Right lobe of liver (tissue), 6 donors: ENCODE measurements around the gene DPH3. TPM values are rescaled to one million over a fixed set of nuclear protein-coding genes. Genes with fewer than 3 reads are reported as not detected.

Experiments used
- ATAC-seq, 4 donors: fragments of 200-7000 bp; cut with Tn5 transposase; one replicate each; pipeline ENCODE4 v1.9.1; 2020; ENCODE audit warnings: mild to moderate bottlenecking in 4 of 4, moderate library complexity in 4 of 4
- DNase-seq, 3 donors: peaks; one replicate each; pipeline ENCODE4 v3.0.0-alpha.2; 2020
- H3K27ac ChIP-seq, 3 donors: fragments of 200-600 bp; one replicate each; pipeline ENCODE4 v1.8.0; 2022
- H3K27me3 ChIP-seq, 2 donors: fragments of 200-600 bp; one replicate each; pipeline ENCODE4 v1.8.0; 2022
- H3K36me3 ChIP-seq, 4 donors: fragments of 200-600 bp; sonication (generic) in 1 of 4; one replicate each; pipeline versions ENCODE4 v1.5.1 to v1.8.0; 2017 to 2022; ENCODE audit warnings: control low read depth in 1 of 4
- H3K4me1 ChIP-seq, 4 donors: fragments of 200-600 bp; sonication (generic) in 1 of 4; one replicate each; pipeline versions ENCODE4 v1.5.1 to v1.8.0; 2017 to 2022; ENCODE audit warnings: control low read depth in 1 of 4
- H3K4me3 ChIP-seq, 3 donors: fragments of 200-600 bp; one replicate each; pipeline ENCODE4 v1.8.0; 2022
- H3K9me3 ChIP-seq, 4 donors: fragments of 200-600 bp; sonication (generic) in 1 of 4; one replicate each; pipeline versions ENCODE4 v1.5.1 to v1.8.0; 2017 to 2022; ENCODE audit warnings: control low read depth in 1 of 4
- POLR2A ChIP-seq: fragments of 450-650 bp; IDR thresholded peaks from one replicate; pipeline ENCODE4 v1.6.1; 2017; ENCODE audit warnings: antibody characterized with exemption, mild to moderate bottlenecking
- WGBS: methylation state at CpG from one replicate; pipeline ENCODE4 v1.1.6; 2018; ENCODE audit warnings: low coverage, low lambda C conversion rate; ENCODE audit not compliant: insufficient coverage; ENCODE audit errors: missing lambda C conversion rate; 5-methylcytosine and 5-hydroxymethylcytosine counted together
- intact Hi-C, 2 donors: fragments of 100-400 bp; cut with DNase I; formaldehyde crosslinking; loops; one replicate each; pipeline versions ENCODE4 v1.11.2 to v1.14.1; 2022
- total RNA-seq, 6 experiments: library from RNA; depleted of rRNA in 2 of 6; stranded (reverse); fragments of >200 nt in 2 of 6; fragmentation: NEBNext Ultra II Directional in 3 of 6; extraction: Animal tissue kit (Norgen Biotek cat#: 25700) in 3 of 6; gene quantifications; one replicate each; pipeline versions ENCODE4 v1.1.0 to v1.2.4, GENCODE V29; 2016 to 2023
- TF ChIP-seq, protein P1 (sequence below), 4 donors: fragments of 200-600 bp in 3 of 4; fragments of 450-650 bp in 1 of 4; IDR thresholded peaks; one replicate each; pipeline versions ENCODE4 v1.5.1 to v1.8.0; 2016 to 2022; ENCODE audit warnings: antibody characterized with exemption in 4 of 4, mild to moderate bottlenecking in 2 of 4
- donor health status: DM: no; HTN: yes; CAD: no.
- donor health status: DM: no; HTN: no; CAD: no.
- donor health status: DM: no; HTN: no; CAD: no.
- donor health status: DM: no; HTN: yes; CAD: no.
- donor health status: DM: no; HTN: yes; CAD: no.

The DPH3 gene
- total RNA-seq, 6 experiments from 2014 or later = 9.7 to 15.0 (median 12.9) TPM

- Histone ChIP-seq H3K36me3 (no peaks in the 10 kb centered on the region), H3K9me3 (no peaks in the 10 kb centered on the region), H3K27ac (peak overlapping the region in 1 of 3 donors; percentile 27), H3K4me1 (peaks cover 0 to 56% (median 0%) of the 10 kb centered on the region in 4 donors), H3K27me3 (no peaks in the 10 kb centered on the region), H3K4me3 (no peak overlapping the region)
- 63% methylated on average over 3 of the region's 3 CpGs for WGBS
- peak in 1 of 4 donors; percentile 4 for ATAC-seq
- DNase-seq = no peak
- intact Hi-C loops = no loop called here
- TF ChIP-seq, protein P1, sequence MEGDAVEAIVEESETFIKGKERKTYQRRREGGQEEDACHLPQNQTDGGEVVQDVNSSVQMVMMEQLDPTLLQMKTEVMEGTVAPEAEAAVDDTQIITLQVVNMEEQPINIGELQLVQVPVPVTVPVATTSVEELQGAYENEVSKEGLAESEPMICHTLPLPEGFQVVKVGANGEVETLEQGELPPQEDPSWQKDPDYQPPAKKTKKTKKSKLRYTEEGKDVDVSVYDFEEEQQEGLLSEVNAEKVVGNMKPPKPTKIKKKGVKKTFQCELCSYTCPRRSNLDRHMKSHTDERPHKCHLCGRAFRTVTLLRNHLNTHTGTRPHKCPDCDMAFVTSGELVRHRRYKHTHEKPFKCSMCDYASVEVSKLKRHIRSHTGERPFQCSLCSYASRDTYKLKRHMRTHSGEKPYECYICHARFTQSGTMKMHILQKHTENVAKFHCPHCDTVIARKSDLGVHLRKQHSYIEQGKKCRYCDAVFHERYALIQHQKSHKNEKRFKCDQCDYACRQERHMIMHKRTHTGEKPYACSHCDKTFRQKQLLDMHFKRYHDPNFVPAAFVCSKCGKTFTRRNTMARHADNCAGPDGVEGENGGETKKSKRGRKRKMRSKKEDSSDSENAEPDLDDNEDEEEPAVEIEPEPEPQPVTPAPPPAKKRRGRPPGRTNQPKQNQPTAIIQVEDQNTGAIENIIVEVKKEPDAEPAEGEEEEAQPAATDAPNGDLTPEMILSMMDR (IDR thresholded peaks at IDR 0.05) = no peak
- no peak for TF ChIP-seq POLR2A
Observed at GRCh38 chr3:16236856-16237393, 27.8 kb downstream of the DPH3 start.

DNA sequence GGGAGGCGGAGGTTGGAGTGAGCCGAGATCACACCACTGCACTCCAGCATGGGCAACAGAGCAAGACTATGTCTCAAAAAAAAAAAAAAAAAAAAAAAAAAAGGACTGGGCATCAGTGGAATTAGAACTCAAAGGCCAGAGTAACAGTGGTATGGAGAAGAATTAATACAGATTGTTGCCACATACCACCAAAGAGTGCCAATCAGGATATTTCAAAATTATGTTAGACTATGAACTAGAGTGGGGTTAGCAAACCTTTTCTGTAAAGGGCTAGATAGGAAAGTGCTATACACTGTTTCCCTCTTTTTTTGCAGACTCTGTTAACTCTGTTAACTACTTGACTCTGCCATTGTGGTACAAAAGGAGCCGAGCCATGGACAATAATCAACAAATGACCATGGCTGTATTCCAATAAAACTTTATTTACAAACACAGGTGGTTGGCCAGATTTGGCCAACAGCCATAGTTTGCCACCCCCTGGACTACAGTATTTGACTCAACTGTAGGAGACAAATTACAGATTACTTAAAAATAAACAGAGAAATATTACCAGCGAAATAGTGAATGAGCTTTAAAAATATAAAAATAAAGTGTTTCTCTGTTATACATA is 28.6 kb downstream of the DPH3 start:
- H3K9me3 ChIP-seq = no peaks in the 10 kb centered on the region
- intact Hi-C loops = no loop called here
- peaks cover 0 to 48% (median 0%) of the 10 kb centered on the region in 4 donors for H3K4me1 ChIP-seq
- no peaks in the 10 kb centered on the region for H3K27me3 ChIP-seq
- no peak overlapping the region for H3K4me3 ChIP-seq
- ATAC-seq (peak in 3 of 4 donors; percentile 31 to 76 (median 61)), DNase-seq (no peak)
- H3K27ac ChIP-seq = peak overlapping the region in 1 of 3 donors; percentile 27
- TF ChIP-seq, protein P1 (IDR thresholded peaks at IDR 0.05) = no peak
- no peak for TF ChIP-seq POLR2A
- 71% methylated on average over 4 of the region's 4 CpGs for WGBS
- no peaks in the 10 kb centered on the region for H3K36me3 ChIP-seq

DNA sequence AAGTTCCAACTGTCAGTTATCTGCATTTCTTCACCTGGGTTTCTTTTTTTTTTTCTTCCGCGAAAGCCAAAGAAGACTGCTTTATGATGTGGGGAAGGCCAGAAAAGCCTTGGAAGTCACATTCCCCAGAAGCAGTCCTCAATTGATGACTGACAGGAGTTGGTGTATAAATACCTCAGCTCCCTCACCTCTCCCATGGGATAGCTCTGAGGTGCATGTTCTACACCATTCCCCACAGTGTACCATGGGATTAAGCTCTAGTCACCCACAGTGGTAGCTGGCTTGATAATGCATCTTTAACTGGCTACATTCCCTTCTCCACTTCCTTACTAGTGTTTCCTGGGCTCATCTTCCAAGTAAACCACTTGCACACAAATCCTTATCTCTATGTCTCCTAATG is 30.5 kb downstream of the DPH3 start:
- Histone ChIP-seq H3K27me3 (no peaks in the 10 kb centered on the region), H3K36me3 (no peaks in the 10 kb centered on the region), H3K9me3 (no peaks in the 10 kb centered on the region), H3K4me1 (peaks cover 0 to 31% (median 0%) of the 10 kb centered on the region in 4 donors), H3K27ac (no peak overlapping the region), H3K4me3 (no peak overlapping the region)
- no peak for DNase-seq
- intact Hi-C loops = no loop called here
- no peak for TF ChIP-seq POLR2A
- TF ChIP-seq, protein P1 (IDR thresholded peaks at IDR 0.05) = no peak
- 92% methylated on average over 2 of the region's 2 CpGs for WGBS
- ATAC-seq = no peak

- WGBS = 90% methylated on average over 1 of the region's 1 CpG
- intact Hi-C loops = no loop called here
Observed at GRCh38 chr3:16233806-16234205, 30.9 kb downstream of the DPH3 start.

More at GRCh38 chr3:16233806-16234205, 30.9 kb downstream of the DPH3 start:
- Histone ChIP-seq H3K27ac (no peak overlapping the region), H3K4me3 (no peak overlapping the region), H3K36me3 (no peaks in the 10 kb centered on the region), H3K4me1 (peaks cover 0 to 26% (median 0%) of the 10 kb centered on the region in 4 donors), H3K9me3 (no peaks in the 10 kb centered on the region), H3K27me3 (no peaks in the 10 kb centered on the region)
- no peak for ATAC-seq
- no peak for DNase-seq
- TF ChIP-seq, protein P1 (IDR thresholded peaks at IDR 0.05) = no peak
- TF ChIP-seq POLR2A = no peak
